ENCODE data around the gene ZNF276. TPM values are rescaled to one million over a fixed set of nuclear protein-coding genes. Genes with fewer than 3 reads are reported as not detected.

ZNF276 gene
- total RNA-seq, 1 experiment from 2014 or later, result 37.2 TPM

DNA sequence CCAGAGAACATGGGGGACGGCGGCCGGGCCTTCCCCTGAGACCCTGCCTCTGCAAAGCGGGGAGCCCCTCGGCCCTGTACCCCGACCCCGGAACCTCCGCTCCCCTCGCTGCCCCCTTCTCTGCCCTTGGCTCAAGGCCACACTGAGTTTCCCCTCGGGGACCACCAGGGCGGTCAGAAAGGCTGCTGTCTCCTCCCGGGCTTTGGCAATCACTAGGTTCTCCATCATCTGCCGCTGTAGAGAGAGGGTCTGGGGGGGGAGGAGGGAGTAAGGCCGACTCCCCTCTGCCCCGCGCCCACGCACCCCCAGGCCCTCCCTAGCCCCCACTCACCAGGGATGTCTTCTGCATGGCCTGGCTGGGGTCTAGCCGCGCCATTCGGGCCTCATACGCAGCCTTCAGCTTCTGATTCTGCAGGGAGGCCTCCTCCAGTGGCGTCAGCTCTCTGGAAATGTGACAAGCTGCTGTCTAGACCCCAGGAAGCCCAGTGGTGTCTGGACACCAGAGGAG lies 9.0 kb upstream of the ZNF276 start:
- BruUV-seq (replicated peaks), result no TSS peak
- ChIA-PET CTCF (no interaction called here), POLR2A (ENCODE audit: low non-redundant PET) (interaction anchor here (0.5 to 0.7 kb wide), 2 partner anchors 14 to 22 kb away, joined by 9 to 20 read pairs; no protein-coding TSS in a partner anchor)
- peaks cover 5% of the 10 kb centered on the region for H3K4me1 ChIP-seq (ENCODE audit: insufficient read depth, low read length, poor library complexity, severe bottlenecking)
- peaks cover 19% of the 10 kb centered on the region for H3K36me3 ChIP-seq (ENCODE audit: insufficient read depth, low read length, poor library complexity, severe bottlenecking)
- H3K9me3 ChIP-seq (ENCODE audit: low read depth, low read length, poor library complexity, severe bottlenecking), result no peaks in the 10 kb centered on the region
- DNase-seq (ENCODE audit: low spot score), result no peak
- peak overlapping the region; percentile 98 for H3K4me3 ChIP-seq (ENCODE audit: low read depth, low read length, poor library complexity, severe bottlenecking)
- TF ChIP-seq EZH2 (IDR thresholded peaks at IDR 0.05; ENCODE audit: borderline replicate concordance, low read depth, low read length, poor library complexity, severe bottlenecking), result no peak
- TF ChIP-seq, protein P1, sequence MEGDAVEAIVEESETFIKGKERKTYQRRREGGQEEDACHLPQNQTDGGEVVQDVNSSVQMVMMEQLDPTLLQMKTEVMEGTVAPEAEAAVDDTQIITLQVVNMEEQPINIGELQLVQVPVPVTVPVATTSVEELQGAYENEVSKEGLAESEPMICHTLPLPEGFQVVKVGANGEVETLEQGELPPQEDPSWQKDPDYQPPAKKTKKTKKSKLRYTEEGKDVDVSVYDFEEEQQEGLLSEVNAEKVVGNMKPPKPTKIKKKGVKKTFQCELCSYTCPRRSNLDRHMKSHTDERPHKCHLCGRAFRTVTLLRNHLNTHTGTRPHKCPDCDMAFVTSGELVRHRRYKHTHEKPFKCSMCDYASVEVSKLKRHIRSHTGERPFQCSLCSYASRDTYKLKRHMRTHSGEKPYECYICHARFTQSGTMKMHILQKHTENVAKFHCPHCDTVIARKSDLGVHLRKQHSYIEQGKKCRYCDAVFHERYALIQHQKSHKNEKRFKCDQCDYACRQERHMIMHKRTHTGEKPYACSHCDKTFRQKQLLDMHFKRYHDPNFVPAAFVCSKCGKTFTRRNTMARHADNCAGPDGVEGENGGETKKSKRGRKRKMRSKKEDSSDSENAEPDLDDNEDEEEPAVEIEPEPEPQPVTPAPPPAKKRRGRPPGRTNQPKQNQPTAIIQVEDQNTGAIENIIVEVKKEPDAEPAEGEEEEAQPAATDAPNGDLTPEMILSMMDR (conservative IDR thresholded peaks at IDR 0.05; ENCODE audit: low read depth, low read length), result no peak
- intact Hi-C loops (cut with micrococcal nuclease; ENCODE audit: unreplicated experiment), result no loop called here
- no peaks in the 10 kb centered on the region for H3K27me3 ChIP-seq (replicated peaks; ENCODE audit: insufficient read depth, low read depth, low read length, poor library complexity)
- peak overlapping the region; percentile 80 for H3K27ac ChIP-seq (ENCODE audit: low read depth, low read length, poor library complexity, severe bottlenecking)

- POLR2A ChIA-PET (ENCODE audit: low non-redundant PET), result interaction anchor here (0.7 kb wide), 1 partner anchor 10 kb away, joined by 3 read pairs; no protein-coding TSS in a partner anchor
- BruUV-seq (replicated peaks), result no TSS peak
- no peak for DNase-seq (ENCODE audit: low spot score)
- H3K36me3 ChIP-seq (ENCODE audit: insufficient read depth, low read length, poor library complexity, severe bottlenecking), result peaks cover 27% of the 10 kb centered on the region
- no peak overlapping the region for H3K27ac ChIP-seq (ENCODE audit: low read depth, low read length, poor library complexity, severe bottlenecking)
- H3K9me3 ChIP-seq (ENCODE audit: low read depth, low read length, poor library complexity, severe bottlenecking), result no peaks in the 10 kb centered on the region
- intact Hi-C loops (cut with micrococcal nuclease; ENCODE audit: unreplicated experiment), result no loop called here
- TF ChIP-seq, protein P1 (conservative IDR thresholded peaks at IDR 0.05; ENCODE audit: low read depth, low read length), result no peak
- TF ChIP-seq EZH2 (IDR thresholded peaks at IDR 0.05; ENCODE audit: borderline replicate concordance, low read depth, low read length, poor library complexity, severe bottlenecking), result no peak
- H3K4me1 ChIP-seq (ENCODE audit: insufficient read depth, low read length, poor library complexity, severe bottlenecking), result peaks cover 10% of the 10 kb centered on the region
- H3K4me3 ChIP-seq (ENCODE audit: low read depth, low read length, poor library complexity, severe bottlenecking), result no peak overlapping the region
- CTCF ChIA-PET, result no interaction called here
- no peaks in the 10 kb centered on the region for H3K27me3 ChIP-seq (replicated peaks; ENCODE audit: insufficient read depth, low read depth, low read length, poor library complexity)
Measured at GRCh38 chr16:89716493-89716892, 4.8 kb upstream of the ZNF276 start.

- no TSS peak for BruUV-seq (replicated peaks)
- Histone ChIP-seq H3K27me3 (replicated peaks; ENCODE audit: insufficient read depth, low read depth, low read length, poor library complexity) (no peaks in the 10 kb centered on the region), H3K4me1 (ENCODE audit: insufficient read depth, low read length, poor library complexity, severe bottlenecking) (peaks cover 10% of the 10 kb centered on the region), H3K36me3 (ENCODE audit: insufficient read depth, low read length, poor library complexity, severe bottlenecking) (peaks cover 27% of the 10 kb centered on the region), H3K4me3 (ENCODE audit: low read depth, low read length, poor library complexity, severe bottlenecking) (no peak overlapping the region), H3K27ac (ENCODE audit: low read depth, low read length, poor library complexity, severe bottlenecking) (no peak overlapping the region), H3K9me3 (ENCODE audit: low read depth, low read length, poor library complexity, severe bottlenecking) (no peaks in the 10 kb centered on the region)
- no peak for DNase-seq (ENCODE audit: low spot score)
- intact Hi-C loops (cut with micrococcal nuclease; ENCODE audit: unreplicated experiment), result no loop called here
- TF ChIP-seq, protein P1 (conservative IDR thresholded peaks at IDR 0.05; ENCODE audit: low read depth, low read length), result no peak
- no peak for TF ChIP-seq EZH2 (IDR thresholded peaks at IDR 0.05; ENCODE audit: borderline replicate concordance, low read depth, low read length, poor library complexity, severe bottlenecking)
- CTCF ChIA-PET, result no interaction called here
- POLR2A ChIA-PET (ENCODE audit: low non-redundant PET), result no interaction called here
Measured at GRCh38 chr16:89716916-89717687, 4.2 kb upstream of the ZNF276 start.
